Measurements from ENCODE around the gene CD46. TPM values are rescaled to one million over a fixed set of nuclear protein-coding genes. Genes with fewer than 3 reads are reported as not detected.

The CD46 gene
- total and polyA plus RNA-seq, 10 of the 15 experiments (the other 5 are each of a cell fraction or from before 2014, with no cell fraction given), result 61.1 to 198 (median 81.4) TPM

- peak overlapping the region; percentile 95 for H3K27ac ChIP-seq (ENCODE audit: control insufficient read depth, insufficient read depth)
- DNase-seq (ENCODE audit: low read depth, low spot score) (peak; percentile 35), ATAC-seq (peak; percentile 17), FAIRE-seq (no peak)
- in situ Hi-C loops (cut with MboI) (loop anchor here (10.0 kb wide), 1 partner anchor 140 kb away; no protein-coding TSS in a partner anchor), intact Hi-C loops (cut with micrococcal nuclease; ENCODE audit: unreplicated experiment) (loop anchor here (10.0 kb wide), 1 partner anchor 1850 kb away; the partner anchor contains the start of gene G0S2)
- no peak overlapping the region for H2AFZ ChIP-seq (ENCODE audit: control insufficient read depth, low read depth, low read length)
- SMC1A ChIA-PET (ENCODE audit: uncharacterized antibody, unreplicated experiment), result interaction anchor here (1.0 to 12.8 kb wide), 11 partner anchors 8 to 140 kb away, joined by 3 to 444 read pairs (median 6); no protein-coding TSS in a partner anchor
- no TSS peak for BruUV-seq (replicated peaks)
- H3K4me1 ChIP-seq (ENCODE audit: control insufficient read depth, insufficient read depth, low read length), result peaks cover 42% of the 10 kb centered on the region
- H3K36me3 ChIP-seq (ENCODE audit: control insufficient read depth in 2 of 2, insufficient read depth in 2 of 2, low read length in 1 of 2), result no peaks in the 10 kb centered on the region
- no peaks in the 10 kb centered on the region for H3K27me3 ChIP-seq (replicated peaks in 1 of 2; ENCODE audit: control insufficient read depth in 2 of 2, insufficient read depth in 2 of 2, low read length in 1 of 2)
- H3K9me3 ChIP-seq (replicated peaks; ENCODE audit: control insufficient read depth, insufficient read depth, low read length), result no peaks in the 10 kb centered on the region; the same call in 2 of the 3 replicates
- H3K9ac ChIP-seq (ENCODE audit: control insufficient read depth, insufficient read depth, low read length), result peak overlapping the region; percentile 40
- 17% methylated on average over 6 of the region's 6 CpGs for WGBS (ENCODE audit: insufficient coverage, insufficient replicate concordance, low lambda C conversion rate, missing lambda C conversion rate)
- POLR2A ChIA-PET, result interaction anchor here (0.8 to 20.7 kb wide), 8 partner anchors 7 to 138 kb away, joined by 3 to 620 read pairs (median 12); no protein-coding TSS in a partner anchor
- peak overlapping the region; percentile 43 for H3K4me2 ChIP-seq (ENCODE audit: control insufficient read depth, insufficient read depth)
- RAD21 ChIA-PET (ENCODE audit: unreplicated experiment), result interaction anchor here (1.0 to 14.2 kb wide), 12 partner anchors 27 to 139 kb away, joined by 3 to 160 read pairs (median 32); no protein-coding TSS in a partner anchor
- H3K4me3 ChIP-seq, result peak overlapping the region; percentile 17; the same call in 1 of the 2 replicates
- CTCF ChIA-PET, result interaction anchor here (1.2 to 26.0 kb wide), 9 partner anchors 8 to 139 kb away, joined by 5 to 821 read pairs (median 18); no protein-coding TSS in a partner anchor
- no peaks in the 10 kb centered on the region; the same call in 1 of the 2 replicates for H4K20me1 ChIP-seq (ENCODE audit: control insufficient read depth, insufficient read depth)
- peaks cover 71% of the 10 kb centered on the region for H3K79me2 ChIP-seq (ENCODE audit: control insufficient read depth, insufficient read depth, low read length)
- no peak for TF ChIP-seq CBFB (IDR thresholded peaks at IDR 0.05; ENCODE audit: low read depth)
- no peak for TF ChIP-seq SPI1 (IDR thresholded peaks at IDR 0.05; ENCODE audit: borderline replicate concordance, insufficient read depth, low read depth, low read length)
- TF ChIP-seq POU2F2 (IDR thresholded peaks at IDR 0.05; ENCODE audit: borderline replicate concordance, low read depth, low read length), result no peak
- TF ChIP-seq CREM (IDR thresholded peaks at IDR 0.05; ENCODE audit: low read depth), result peak; percentile 49; the same call in 1 of the 2 replicates
- TF ChIP-seq RAD21 (IDR thresholded peaks at IDR 0.05; ENCODE audit: insufficient read depth, low read depth, low read length), result no peak
- no peak for TF ChIP-seq ZNF622 (IDR thresholded peaks at IDR 0.05)
- TF ChIP-seq SMAD1 (IDR thresholded peaks at IDR 0.05; ENCODE audit: low read depth, partially characterized antibody), result no peak
- no peak for TF ChIP-seq IKZF2 (IDR thresholded peaks at IDR 0.05)
- no peak for TF ChIP-seq TARDBP (IDR thresholded peaks at IDR 0.05; ENCODE audit: borderline replicate concordance)
- peak; percentile 70; the same call in 1 of the 2 replicates for TF ChIP-seq MTA2 (IDR thresholded peaks at IDR 0.05; ENCODE audit: low read depth)
- TF ChIP-seq SREBF1 (IDR thresholded peaks at IDR 0.05; ENCODE audit: low read length), result no peak
- TF ChIP-seq KLF5 (IDR thresholded peaks at IDR 0.05; ENCODE audit: partially characterized antibody), result no peak
- peak; percentile 12; the same call in 1 of the 2 replicates for TF ChIP-seq DPF2 (IDR thresholded peaks at IDR 0.05)
- TF ChIP-seq LARP7 (IDR thresholded peaks at IDR 0.05), result no peak
- TF ChIP-seq HDAC6 (IDR thresholded peaks at IDR 0.05; ENCODE audit: unreplicated experiment), result no peak
- TF ChIP-seq CREB1 (IDR thresholded peaks at IDR 0.05; ENCODE audit: low read depth), result peak; percentile 68
- no peak for TF ChIP-seq NR2C2 (IDR thresholded peaks at IDR 0.05; ENCODE audit: borderline replicate concordance, control insufficient read depth, insufficient read length, low read depth)
- TF ChIP-seq RFX5 (IDR thresholded peaks at IDR 0.05; ENCODE audit: low read depth, low read length), result peak; percentile 95
- peak; percentile 54; the same call in 1 of the 2 replicates for TF ChIP-seq BCL11A (IDR thresholded peaks at IDR 0.05; ENCODE audit: low read depth, low read length)
- peak; percentile 47; the same call in 1 of the 2 replicates for TF ChIP-seq ZNF687 (IDR thresholded peaks at IDR 0.05)
These were observed 73.0 kb downstream of the CD46 start for GRCh38 chr1:207824691-207825408.
